CD4-positive, alpha-beta T cell treated with Interleukin-21 for 1 hour (primary cell): Measurements from ENCODE around the gene PRIMA1.
"Not testable (repeated sequence)": the region's sequence is repeated elsewhere in the genome, so short reads cannot be mapped to it uniquely, and the experiment has no call there.

Experiments used
- DNase-seq: peaks from one replicate; pipeline ENCODE4 v3.0.0-alpha.2; 2020

PRIMA1 gene

DNA sequence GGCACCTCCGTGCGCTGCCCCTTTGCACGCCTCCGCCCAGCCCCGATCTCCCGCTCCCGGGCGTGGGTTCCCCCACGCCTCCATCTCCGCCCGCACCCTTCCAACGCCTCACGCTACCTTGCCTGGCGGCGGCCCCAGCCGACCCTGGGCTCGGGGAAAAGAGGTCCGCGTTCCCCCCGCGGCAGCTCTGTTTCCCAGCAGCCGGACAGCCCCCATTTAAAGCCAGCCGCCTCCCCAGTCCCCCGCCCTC is at the start of gene PRIMA1:
Gene PRIMA1 (minus strand): TSS at position 193 of the 250 bp plus-strand sequence. CDS start 767 bp downstream, outside the sequence.
- DNase-seq = no peak

GRCh38 chr14:93834699-93835371 is 46.5 kb upstream of the PRIMA1 start:
- no peak for DNase-seq

DNA sequence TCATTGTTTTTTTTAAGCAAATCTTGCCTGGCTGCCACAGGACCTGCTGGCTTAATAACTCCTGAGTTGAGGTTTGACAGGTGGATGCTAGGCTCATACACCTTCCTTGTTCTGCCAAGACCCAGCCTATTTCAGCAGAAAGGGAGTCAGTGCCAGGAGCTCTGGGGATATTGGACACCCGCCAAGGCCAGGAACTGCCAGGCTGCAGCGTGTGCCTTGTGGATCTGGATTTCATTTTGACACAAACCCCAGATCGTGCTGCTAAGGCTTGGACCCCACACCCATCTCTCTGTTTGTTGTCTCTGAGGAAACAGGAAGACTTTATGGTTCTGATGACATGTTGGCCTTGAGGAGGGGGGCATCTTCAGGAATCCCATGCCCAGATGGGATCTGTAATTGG is 44.4 kb upstream of the PRIMA1 start:
- no peak for DNase-seq

DNA sequence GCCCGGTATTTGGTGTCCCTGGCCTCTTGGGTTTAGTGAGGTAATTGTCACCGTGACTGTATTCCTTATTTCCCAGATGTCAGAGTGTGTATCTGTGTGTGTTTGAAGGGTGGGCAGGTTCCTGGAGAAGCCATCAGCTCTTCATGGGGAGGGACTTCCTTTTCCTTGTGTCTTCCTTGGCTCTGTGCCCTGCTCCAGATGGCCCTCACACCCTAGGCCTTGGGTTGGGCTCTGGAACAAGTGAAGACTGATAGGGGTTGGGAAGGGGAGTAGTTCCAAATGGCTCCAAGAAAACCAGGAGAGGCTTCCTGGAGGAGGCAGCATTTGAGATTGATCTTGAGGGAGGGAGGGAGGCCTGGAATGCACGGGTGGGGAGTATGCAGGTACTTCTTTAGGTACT is 43.8 kb upstream of the PRIMA1 start:
- DNase-seq = no peak

DNA sequence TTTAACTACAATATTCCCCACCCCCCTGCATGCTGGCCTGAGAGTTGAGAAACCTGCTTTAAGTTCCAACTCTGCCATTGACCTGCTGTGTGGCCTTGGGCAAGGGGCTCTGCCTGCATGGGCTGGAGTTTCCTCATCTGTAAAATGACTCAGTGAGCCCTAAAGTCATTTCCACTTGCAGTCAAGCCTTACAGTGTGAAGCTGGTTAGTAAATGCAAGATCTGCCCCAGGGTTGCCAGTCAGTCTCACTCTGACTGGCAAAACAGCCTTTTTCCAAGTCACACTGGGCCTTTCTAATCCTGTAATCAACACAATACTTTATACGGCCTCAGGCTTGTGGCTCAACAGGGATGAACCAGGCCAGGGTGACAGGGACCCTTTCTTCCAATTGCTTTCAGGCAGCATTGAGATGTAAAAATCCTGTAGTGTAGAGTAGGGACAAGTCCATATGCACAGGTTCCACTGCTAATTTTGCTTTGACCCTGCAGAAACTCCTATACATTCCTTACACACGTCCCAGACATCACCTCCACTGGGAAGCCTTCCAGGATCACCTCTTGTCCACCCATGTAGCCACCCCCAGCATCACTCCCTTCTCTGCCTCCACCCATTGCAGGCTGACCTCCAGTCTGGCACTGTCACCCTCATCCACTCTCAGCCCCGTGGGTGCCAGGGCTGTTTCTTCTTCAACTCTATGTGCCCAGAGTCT is 42.6 kb upstream of the PRIMA1 start:
- DNase-seq = no peak

DNA sequence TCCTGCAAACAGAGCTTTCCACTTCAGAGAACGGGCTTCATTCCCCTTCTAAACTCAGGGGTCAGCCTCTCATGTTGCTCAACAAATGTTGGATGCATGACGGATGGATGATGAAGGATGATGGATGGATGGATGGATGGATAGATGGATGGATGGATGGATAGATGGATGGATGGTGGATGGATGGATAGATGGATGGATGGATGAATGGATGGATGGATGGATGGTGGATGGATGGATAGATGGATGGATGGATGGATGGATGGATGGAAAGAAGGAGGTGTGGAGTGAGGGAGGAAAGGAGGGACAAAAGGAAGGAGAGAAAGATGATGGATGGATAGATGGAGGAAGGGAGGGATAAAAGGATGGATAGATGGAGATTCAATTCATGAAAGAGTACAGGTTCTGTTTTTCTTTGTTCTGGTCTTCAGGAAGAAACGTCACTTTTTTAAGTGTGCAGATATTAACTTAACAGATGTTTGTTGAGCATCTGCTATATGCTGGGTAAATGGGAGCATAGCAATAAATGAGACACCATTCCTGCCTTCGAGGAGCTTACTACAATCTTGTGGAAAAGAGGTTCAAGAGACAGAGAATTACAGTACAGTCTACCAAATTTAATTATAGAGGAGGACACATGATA is 41.7 kb upstream of the PRIMA1 start:
- DNase-seq = no peak

GRCh38 chr14:93825235-93825553 is 36.9 kb upstream of the PRIMA1 start:
- DNase-seq = no peak

DNA sequence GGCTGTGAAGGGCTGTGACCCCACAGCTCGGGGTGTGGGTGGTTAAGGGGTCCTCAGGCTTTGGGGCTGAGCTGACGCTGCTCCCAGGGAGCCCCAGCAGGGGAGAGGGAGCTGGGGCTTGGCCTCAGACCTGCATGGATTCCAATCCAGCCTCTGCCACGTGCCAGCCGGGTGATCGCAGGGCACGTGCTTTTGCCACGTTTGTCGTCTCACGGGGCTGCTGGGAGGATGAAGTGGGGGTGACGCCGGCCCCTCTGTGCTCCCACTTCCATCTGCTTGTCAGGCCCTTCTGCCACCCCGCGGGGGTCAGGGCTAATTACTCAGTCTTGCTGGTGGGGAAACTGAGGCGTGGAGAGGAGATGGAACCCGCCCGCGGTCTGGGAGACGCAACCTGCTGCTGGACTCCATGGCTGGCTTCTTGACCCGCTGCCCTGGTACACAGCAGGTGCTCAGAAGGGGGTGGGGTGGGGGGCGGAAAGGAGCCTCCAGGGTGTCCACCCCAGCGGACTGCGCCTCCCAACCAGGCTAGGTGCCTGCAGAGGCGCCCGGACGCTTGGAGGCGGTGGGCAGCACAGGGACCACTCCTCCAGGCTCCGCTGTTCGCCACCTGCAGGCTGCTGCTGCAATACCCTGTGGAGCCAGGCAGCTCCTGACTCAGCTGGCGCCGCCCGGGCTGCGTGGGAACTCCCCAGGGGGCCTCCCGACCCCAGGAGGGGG is 36.4 kb upstream of the PRIMA1 start:
- no peak for DNase-seq

DNA sequence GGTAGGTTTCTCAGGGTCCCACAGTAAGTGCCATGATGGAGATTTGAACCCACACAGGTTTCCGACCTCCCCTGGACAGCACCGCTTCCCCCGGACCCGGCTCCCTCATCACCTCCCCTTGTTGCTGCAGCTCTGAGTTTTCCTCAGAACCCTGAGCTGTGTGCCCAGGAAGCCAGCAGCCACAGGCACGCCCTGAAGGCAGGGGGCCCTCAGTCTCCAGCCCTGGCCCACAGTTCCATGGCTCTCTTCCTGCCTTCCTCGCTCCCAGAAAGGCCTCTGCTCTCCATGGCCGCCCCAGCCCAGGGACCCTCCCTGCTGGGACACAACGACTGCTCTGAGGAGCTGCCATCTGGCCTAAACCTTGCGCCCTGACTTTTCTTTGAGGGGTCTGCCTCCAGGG is 35.8 kb upstream of the PRIMA1 start:
- no peak for DNase-seq

DNA sequence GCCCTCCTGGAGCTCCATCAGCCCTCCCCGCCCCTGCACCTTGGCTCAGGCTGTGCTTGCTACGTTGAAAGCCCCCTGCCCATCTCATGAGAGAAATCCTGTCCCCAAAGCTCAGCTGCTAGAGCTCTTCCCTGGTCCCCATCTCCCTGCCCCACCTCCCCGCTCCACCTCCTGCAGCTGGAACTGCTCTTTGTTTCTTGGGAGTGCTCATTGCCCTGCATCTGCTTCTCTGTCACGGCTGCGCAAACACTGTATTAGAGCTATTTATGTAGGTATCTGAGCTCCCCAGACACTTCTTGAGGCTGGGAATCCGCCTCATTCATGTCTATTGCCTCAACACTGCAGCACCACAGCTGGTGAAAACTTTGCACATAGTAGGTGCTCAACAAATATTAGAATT is 32.8 kb upstream of the PRIMA1 start:
- DNase-seq = no peak

GRCh38 chr14:93818857-93819256 is 30.6 kb upstream of the PRIMA1 start:
- DNase-seq = no peak

GRCh38 chr14:93811676-93812075 is 23.4 kb upstream of the PRIMA1 start:
- no peak for DNase-seq

DNA sequence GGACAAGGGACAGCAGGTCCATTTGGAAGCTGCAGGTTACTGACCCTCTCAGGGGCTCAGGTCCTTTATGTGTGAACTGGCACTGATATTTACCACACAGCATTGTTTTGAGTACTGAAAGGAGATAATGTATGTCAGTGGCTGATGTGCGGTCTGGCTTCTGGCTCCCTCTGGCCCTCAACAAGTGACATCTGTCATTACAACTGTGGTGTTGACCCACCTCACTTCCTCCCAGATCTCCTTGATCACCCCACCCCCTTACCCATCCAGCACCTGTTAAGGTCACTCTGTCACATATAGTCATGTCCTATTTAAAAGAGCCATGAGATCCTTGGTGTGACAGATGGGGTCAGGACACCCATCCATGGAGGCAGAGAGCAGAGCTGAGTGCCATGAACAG is 22.7 kb upstream of the PRIMA1 start:
- no peak for DNase-seq

GRCh38 chr14:93809491-93810420 is 21.5 kb upstream of the PRIMA1 start:
- DNase-seq = not testable (repeated sequence)

GRCh38 chr14:93804654-93805053 is 16.4 kb upstream of the PRIMA1 start:
- no peak for DNase-seq

GRCh38 chr14:93803408-93804318 is 15.4 kb upstream of the PRIMA1 start:
- DNase-seq = no peak

GRCh38 chr14:93799989-93800921 is 12.0 kb upstream of the PRIMA1 start:
- no peak for DNase-seq

- DNase-seq = no peak
Observed at GRCh38 chr14:93799617-93799988, 11.3 kb upstream of the PRIMA1 start.

- no peak for DNase-seq
Observed at GRCh38 chr14:93797536-93797935, 9.3 kb upstream of the PRIMA1 start.

DNA sequence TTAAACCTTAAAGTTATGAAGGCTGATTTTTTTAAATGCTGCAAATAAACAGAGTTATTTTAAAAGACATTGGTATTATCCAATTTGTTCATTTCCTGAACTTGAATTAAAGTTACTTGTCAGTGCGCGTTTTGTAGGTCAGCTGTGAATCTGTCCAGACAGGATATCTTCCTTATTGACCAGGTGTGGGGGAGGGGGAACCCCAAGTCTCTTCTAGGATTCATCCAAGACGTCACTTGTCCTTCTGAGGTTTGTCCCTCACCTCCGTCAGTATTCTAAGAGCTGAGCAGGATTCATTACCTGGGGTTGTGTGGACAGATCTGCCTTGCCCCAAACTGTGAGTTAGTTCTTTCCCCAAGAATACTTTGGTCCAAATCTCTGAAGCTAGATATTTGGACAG is 8.8 kb upstream of the PRIMA1 start:
- DNase-seq = no peak

DNA sequence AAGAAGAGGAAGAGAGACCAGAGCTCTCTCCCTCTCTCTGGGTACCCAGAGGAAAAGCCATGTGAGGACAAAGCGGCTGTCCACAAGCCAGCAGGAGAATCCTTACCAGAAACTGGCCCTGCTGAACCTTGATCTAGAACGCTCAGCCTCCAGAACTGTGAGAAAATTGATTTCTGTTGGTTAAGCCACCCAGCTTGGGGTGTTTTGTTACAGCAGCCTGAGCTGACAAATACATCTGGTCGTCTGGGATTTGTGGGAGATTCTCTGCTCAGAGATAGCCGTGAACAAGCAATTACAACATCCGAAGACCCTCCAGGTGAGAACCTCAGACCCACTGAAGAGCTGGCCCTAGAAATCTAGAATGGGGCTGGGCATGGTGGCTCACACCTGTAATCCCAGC is 6.5 kb upstream of the PRIMA1 start:
- DNase-seq = no peak
